Measurements from ENCODE around the gene SCN11A. TPM values are rescaled to one million over a fixed set of nuclear protein-coding genes. Genes with fewer than 3 reads are reported as not detected.

Gene SCN11A
- total and polyA plus RNA-seq, 4 donors, result 0.16 to 0.93 TPM; not detected in 2

DNA sequence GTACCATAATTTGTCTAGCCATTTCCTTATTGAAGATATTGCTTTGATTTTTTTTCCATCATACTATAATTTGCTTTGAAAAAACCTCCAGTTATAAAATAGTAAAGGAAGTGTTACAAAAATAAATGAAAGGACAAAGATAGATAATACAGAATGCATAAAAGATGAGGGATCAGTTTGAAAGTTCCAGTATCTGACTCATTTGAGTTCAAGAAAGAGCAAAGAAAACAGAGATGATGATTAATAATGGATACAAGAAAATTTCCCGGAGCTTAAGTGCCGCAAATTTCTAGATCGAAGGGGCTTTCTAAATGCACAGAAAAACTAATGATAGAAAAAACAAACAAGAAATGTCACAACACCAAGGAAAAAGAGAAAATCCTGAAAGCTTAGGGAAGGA is 4.4 kb upstream of the SCN11A start:
- Histone ChIP-seq H3K9me3 (ENCODE audit: control insufficient read depth, low read length) (no peaks in the 10 kb centered on the region), H3K4me1 (ENCODE audit: control insufficient read depth in 1 of 2, insufficient read depth in 2 of 2, low read length in 2 of 2) (peaks cover 0 to 3% of the 10 kb centered on the region in 2 donors), H3K27me3 (ENCODE audit: control insufficient read depth in 1 of 2, insufficient read depth in 2 of 2, low read length in 1 of 2) (no peaks in the 10 kb centered on the region), H3K27ac (ENCODE audit: low read depth in 1 of 2, low read length in 2 of 2) (no peak overlapping the region), H3K36me3 (ENCODE audit: control insufficient read depth in 1 of 2, insufficient read depth in 2 of 2, low read length in 1 of 2) (no peaks in the 10 kb centered on the region), H3K4me3 (ENCODE audit: low read length in 2 of 2) (no peak overlapping the region)
- WGBS, 2 donors, result 66 to 74% methylated on average over 3 of the region's 3 CpGs
- ATAC-seq (ENCODE audit: low FRiP score) (no peak), DNase-seq (no peak)
- intact Hi-C loops (cut with DNase I), result no loop called here

DNA sequence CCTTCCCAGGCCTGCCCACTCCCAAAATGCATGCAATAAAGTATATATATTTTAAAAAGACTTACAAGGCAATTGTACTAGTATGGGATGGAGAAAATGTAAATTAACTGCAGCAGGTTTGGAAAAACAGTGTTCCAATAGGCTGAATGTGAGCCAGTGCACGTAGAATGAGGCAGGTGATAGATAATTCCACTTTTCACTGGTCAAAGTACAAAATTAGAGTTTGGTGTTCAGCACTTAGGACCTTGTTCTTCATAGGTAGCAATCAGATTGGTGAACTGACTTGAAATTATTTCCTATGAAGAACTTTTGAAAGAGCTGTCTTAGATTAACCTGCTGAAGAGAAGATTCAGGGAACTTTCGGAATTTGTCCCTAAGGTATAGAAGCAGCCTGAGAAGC is 2.0 kb upstream of the SCN11A start:
- intact Hi-C loops (cut with DNase I), result no loop called here
- no peak overlapping the region for H3K27ac ChIP-seq (ENCODE audit: low read depth in 1 of 2, low read length in 2 of 2)
- 76 to 81% methylated on average over 2 of the region's 2 CpGs for WGBS, 2 donors
- no peak for ATAC-seq (ENCODE audit: low FRiP score)
- H3K27me3 ChIP-seq (ENCODE audit: control insufficient read depth in 1 of 2, insufficient read depth in 2 of 2, low read length in 1 of 2), result no peaks in the 10 kb centered on the region
- no peaks in the 10 kb centered on the region for H3K9me3 ChIP-seq (ENCODE audit: control insufficient read depth, low read length)
- peaks cover 0 to 3% of the 10 kb centered on the region in 2 donors for H3K4me1 ChIP-seq (ENCODE audit: control insufficient read depth in 1 of 2, insufficient read depth in 2 of 2, low read length in 2 of 2)
- no peak overlapping the region for H3K4me3 ChIP-seq (ENCODE audit: low read length in 2 of 2)
- H3K36me3 ChIP-seq (ENCODE audit: control insufficient read depth in 1 of 2, insufficient read depth in 2 of 2, low read length in 1 of 2), result no peaks in the 10 kb centered on the region
- no peak for DNase-seq

DNA sequence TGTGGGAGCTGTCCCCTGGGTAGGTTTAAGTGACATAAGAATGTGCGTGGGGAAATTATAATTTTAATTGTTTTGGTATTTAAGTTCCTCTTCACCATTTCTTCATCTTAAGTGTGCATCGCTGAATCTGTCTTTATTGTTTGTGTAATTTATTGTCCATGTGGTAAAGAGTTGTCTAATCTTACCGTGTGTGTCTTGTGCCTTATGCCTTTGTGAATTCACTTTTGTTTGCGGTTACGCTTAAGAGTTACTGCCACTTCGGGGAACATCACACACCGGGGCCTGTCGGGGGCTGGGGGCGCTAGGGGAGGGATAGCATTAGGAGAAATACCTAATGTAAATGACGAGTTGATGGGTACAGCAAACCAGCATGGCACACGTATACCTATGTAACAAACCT is 839 bp upstream of the SCN11A start:
- 1 to 2% methylated on average over 11 of the region's 11 CpGs for WGBS, 2 donors
- ATAC-seq (ENCODE audit: low FRiP score) (no peak), DNase-seq (no peak)
- H3K4me3 ChIP-seq (ENCODE audit: low read length in 2 of 2), result peak overlapping the region; percentile 88 to 98
- H3K27me3 ChIP-seq (ENCODE audit: control insufficient read depth in 1 of 2, insufficient read depth in 2 of 2, low read length in 1 of 2), result no peaks in the 10 kb centered on the region
- intact Hi-C loops (cut with DNase I), result no loop called here
- H3K36me3 ChIP-seq (ENCODE audit: control insufficient read depth in 1 of 2, insufficient read depth in 2 of 2, low read length in 1 of 2), result no peaks in the 10 kb centered on the region
- no peaks in the 10 kb centered on the region for H3K9me3 ChIP-seq (ENCODE audit: control insufficient read depth, low read length)
- H3K27ac ChIP-seq (ENCODE audit: low read depth in 1 of 2, low read length in 2 of 2), result no peak overlapping the region
- peaks cover 0 to 3% of the 10 kb centered on the region in 2 donors for H3K4me1 ChIP-seq (ENCODE audit: control insufficient read depth in 1 of 2, insufficient read depth in 2 of 2, low read length in 2 of 2)

DNA sequence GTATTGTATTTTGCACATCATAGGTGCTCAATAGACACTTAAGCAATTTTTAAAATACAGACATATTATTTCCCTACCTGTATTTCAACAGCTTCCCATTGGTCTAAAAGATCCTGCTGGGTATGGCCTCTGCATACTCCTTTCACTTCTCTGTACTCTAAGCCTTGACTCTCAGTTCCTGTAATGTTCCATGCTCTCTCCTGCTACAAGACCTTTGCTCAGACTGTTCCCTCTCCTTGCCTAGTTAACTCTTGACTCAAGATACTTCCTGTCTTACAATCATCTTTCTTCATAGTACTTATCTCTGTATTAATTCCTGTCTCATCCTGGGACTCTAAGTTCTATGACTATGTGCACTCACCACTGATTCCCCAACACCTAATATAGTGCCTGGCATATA is 1.7 kb downstream of the SCN11A start:
- H3K4me3 ChIP-seq (ENCODE audit: low read length in 2 of 2), result no peak overlapping the region
- H3K4me1 ChIP-seq (ENCODE audit: control insufficient read depth in 1 of 2, insufficient read depth in 2 of 2, low read length in 2 of 2), result no peaks in the 10 kb centered on the region
- H3K36me3 ChIP-seq (ENCODE audit: control insufficient read depth in 1 of 2, insufficient read depth in 2 of 2, low read length in 1 of 2), result no peaks in the 10 kb centered on the region
- ATAC-seq (ENCODE audit: low FRiP score) (no peak), DNase-seq (no peak)
- H3K27me3 ChIP-seq (ENCODE audit: control insufficient read depth in 1 of 2, insufficient read depth in 2 of 2, low read length in 1 of 2), result no peaks in the 10 kb centered on the region
- no peaks in the 10 kb centered on the region for H3K9me3 ChIP-seq (ENCODE audit: control insufficient read depth, low read length)
- H3K27ac ChIP-seq (ENCODE audit: low read depth in 1 of 2, low read length in 2 of 2), result no peak overlapping the region
- intact Hi-C loops (cut with DNase I), result no loop called here

DNA sequence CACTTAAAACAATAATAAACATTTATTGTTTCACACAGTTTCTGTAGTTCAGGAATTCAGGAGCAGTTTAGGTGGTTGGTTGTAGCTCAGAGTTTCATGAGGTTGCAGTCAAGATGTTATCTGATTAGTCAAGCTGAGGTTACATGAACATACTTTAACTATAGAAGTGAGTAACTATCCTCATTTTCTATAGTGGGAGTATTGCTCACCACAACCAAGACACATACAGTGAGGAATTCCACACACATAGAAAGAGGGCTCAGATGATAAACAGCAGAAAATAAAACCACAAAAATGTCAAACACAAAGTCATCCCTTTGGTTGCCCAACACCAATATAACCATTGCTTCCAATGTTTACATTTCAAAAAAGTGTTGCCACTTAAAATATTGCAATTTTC is 13.6 kb downstream of the SCN11A start:
- no peaks in the 10 kb centered on the region for H3K36me3 ChIP-seq (ENCODE audit: control insufficient read depth in 1 of 2, insufficient read depth in 2 of 2, low read length in 1 of 2)
- DNase-seq (no peak), ATAC-seq (ENCODE audit: low FRiP score) (no peak)
- H3K27me3 ChIP-seq (ENCODE audit: control insufficient read depth in 1 of 2, insufficient read depth in 2 of 2, low read length in 1 of 2), result no peaks in the 10 kb centered on the region
- H3K9me3 ChIP-seq (ENCODE audit: control insufficient read depth, low read length), result no peaks in the 10 kb centered on the region
- H3K4me1 ChIP-seq (ENCODE audit: control insufficient read depth in 1 of 2, insufficient read depth in 2 of 2, low read length in 2 of 2), result peaks cover 0 to 1% of the 10 kb centered on the region in 2 donors
- no peak overlapping the region for H3K27ac ChIP-seq (ENCODE audit: low read depth in 1 of 2, low read length in 2 of 2)
- intact Hi-C loops (cut with DNase I), result no loop called here
- no peak overlapping the region for H3K4me3 ChIP-seq (ENCODE audit: low read length in 2 of 2)

DNA sequence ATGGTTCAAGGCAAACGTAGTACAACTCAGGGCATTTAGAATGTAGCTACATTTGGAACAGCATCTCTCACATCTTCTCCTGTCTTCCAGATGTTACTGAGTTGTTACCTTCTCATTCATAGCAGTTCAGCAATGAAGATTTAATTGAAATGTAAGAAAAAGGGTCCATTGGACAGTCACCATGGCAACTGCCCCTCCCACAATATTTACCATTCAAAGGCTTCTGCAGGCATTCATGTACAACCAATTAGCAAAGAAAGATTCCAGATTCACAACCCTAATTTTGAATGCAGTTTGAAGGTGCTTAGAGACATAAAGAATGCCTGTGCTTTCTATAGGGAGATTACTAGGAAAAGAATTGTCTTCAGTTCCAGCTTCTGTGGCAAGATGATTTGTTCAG is 22.2 kb downstream of the SCN11A start:
- Histone ChIP-seq H3K4me3 (ENCODE audit: low read length in 2 of 2) (no peak overlapping the region), H3K27ac (ENCODE audit: low read depth in 1 of 2, low read length in 2 of 2) (no peak overlapping the region), H3K27me3 (ENCODE audit: control insufficient read depth in 1 of 2, insufficient read depth in 2 of 2, low read length in 1 of 2) (no peaks in the 10 kb centered on the region), H3K36me3 (ENCODE audit: control insufficient read depth in 1 of 2, insufficient read depth in 2 of 2, low read length in 1 of 2) (no peaks in the 10 kb centered on the region), H3K9me3 (ENCODE audit: control insufficient read depth, low read length) (no peaks in the 10 kb centered on the region), H3K4me1 (ENCODE audit: control insufficient read depth in 1 of 2, insufficient read depth in 2 of 2, low read length in 2 of 2) (peaks cover 0 to 3% of the 10 kb centered on the region in 2 donors)
- ATAC-seq (ENCODE audit: low FRiP score) (no peak), DNase-seq (no peak)
- intact Hi-C loops (cut with DNase I), result no loop called here
- 64 to 81% methylated on average over 1 of the region's 1 CpG for WGBS, 2 donors

DNA sequence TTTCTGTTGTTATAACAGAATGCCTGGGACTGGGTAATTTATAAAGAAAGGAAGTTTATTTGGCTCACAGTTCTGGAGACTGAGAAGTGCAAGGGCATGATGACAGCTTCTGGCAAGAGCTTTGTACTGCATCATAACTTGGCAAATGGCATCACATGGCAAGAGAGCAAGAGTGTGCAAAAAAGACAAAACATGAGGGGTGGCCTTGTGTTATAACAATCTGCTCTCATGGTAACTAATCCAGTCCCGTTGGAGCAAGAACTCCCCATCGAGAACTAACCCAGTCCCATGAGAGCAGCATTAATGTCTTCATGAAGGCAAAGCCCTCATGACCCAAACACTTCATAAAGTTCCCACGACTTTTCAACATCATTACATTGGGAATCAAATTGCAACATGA is 23.2 kb downstream of the SCN11A start:
- Histone ChIP-seq H3K4me1 (ENCODE audit: control insufficient read depth in 1 of 2, insufficient read depth in 2 of 2, low read length in 2 of 2) (peaks cover 0 to 3% of the 10 kb centered on the region in 2 donors), H3K36me3 (ENCODE audit: control insufficient read depth in 1 of 2, insufficient read depth in 2 of 2, low read length in 1 of 2) (no peaks in the 10 kb centered on the region), H3K27me3 (ENCODE audit: control insufficient read depth in 1 of 2, insufficient read depth in 2 of 2, low read length in 1 of 2) (no peaks in the 10 kb centered on the region), H3K27ac (ENCODE audit: low read depth in 1 of 2, low read length in 2 of 2) (no peak overlapping the region), H3K4me3 (ENCODE audit: low read length in 2 of 2) (no peak overlapping the region), H3K9me3 (ENCODE audit: control insufficient read depth, low read length) (no peaks in the 10 kb centered on the region)
- 1 to 10% methylated on average over 3 of the region's 3 CpGs for WGBS, 2 donors
- intact Hi-C loops (cut with DNase I), result no loop called here
- DNase-seq (no peak), ATAC-seq (ENCODE audit: low FRiP score) (no peak)

DNA sequence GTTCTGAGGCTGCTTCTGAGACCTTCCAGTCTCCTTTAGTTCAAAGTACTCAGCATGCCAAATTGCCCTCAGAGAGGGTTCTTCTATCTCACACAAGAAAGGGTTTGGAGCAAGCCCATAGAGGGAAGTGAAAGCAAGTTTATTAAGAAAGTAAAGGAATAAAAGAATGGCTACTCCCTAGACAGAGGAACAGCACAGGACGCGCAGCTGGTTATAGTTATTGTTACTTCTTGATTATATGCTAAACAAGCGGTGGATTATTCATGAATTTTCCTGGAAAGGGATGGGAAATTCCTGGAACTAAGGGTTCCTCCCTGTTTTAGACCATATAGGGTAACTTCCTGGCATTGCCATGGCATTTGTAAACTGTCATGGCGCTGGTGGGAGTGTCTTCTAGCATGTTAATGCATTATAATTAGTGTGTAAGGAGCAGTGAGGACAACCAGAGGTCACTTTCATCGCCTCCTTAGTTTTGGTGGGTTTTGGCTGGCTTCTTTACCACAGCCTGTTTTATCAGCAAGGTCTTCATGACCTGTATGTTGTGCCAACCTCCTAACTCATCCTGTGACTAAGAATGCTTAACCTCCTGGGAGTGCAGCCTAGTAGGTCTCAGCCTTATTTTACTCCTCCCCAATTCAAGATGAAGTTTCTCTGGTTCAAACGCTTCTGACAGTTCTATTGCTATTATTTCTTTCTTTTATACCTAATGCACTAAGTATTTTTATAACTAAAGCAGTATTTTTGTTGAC is 26.3 kb downstream of the SCN11A start:
- DNase-seq, result no peak
- H3K36me3 ChIP-seq (ENCODE audit: control insufficient read depth in 1 of 2, insufficient read depth in 2 of 2, low read length in 1 of 2), result no peaks in the 10 kb centered on the region
- ATAC-seq (ENCODE audit: low FRiP score), result no peak
- H3K4me1 ChIP-seq (ENCODE audit: control insufficient read depth in 1 of 2, insufficient read depth in 2 of 2, low read length in 2 of 2), result peaks cover 0 to 2% of the 10 kb centered on the region in 2 donors
- no peaks in the 10 kb centered on the region for H3K9me3 ChIP-seq (ENCODE audit: control insufficient read depth, low read length)
- H3K27ac ChIP-seq (ENCODE audit: low read depth in 1 of 2, low read length in 2 of 2), result no peak overlapping the region
- WGBS, 2 donors, result 67 to 78% methylated on average over 6 of the region's 6 CpGs
- no peaks in the 10 kb centered on the region for H3K27me3 ChIP-seq (ENCODE audit: control insufficient read depth in 1 of 2, insufficient read depth in 2 of 2, low read length in 1 of 2)
- H3K4me3 ChIP-seq (ENCODE audit: low read length in 2 of 2), result no peak overlapping the region
- intact Hi-C loops (cut with DNase I), result no loop called here

DNA sequence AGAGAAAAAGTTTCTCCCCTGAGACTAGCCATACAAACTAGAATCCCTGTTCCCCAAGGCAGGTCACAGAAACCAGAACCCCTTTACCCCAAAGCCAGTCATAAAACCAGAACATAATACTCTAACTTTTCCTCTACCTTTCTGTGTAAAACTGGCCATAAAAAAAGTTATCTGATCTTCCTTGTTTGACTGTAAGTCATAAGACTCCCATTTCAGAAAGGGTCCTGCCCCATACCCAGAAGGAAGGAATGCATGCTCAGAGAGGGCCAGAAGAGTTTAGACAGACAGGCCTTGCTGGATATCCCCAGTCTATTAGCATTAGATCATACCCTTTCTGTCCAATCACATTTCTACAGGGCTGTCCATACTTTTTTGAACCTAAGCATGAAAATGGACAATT is 27.2 kb downstream of the SCN11A start:
- H3K27ac ChIP-seq (ENCODE audit: low read depth in 1 of 2, low read length in 2 of 2), result no peak overlapping the region
- peaks cover 0 to 2% of the 10 kb centered on the region in 2 donors for H3K4me1 ChIP-seq (ENCODE audit: control insufficient read depth in 1 of 2, insufficient read depth in 2 of 2, low read length in 2 of 2)
- peaks cover 1% of the 10 kb centered on the region for H3K9me3 ChIP-seq (ENCODE audit: control insufficient read depth, low read length)
- ATAC-seq (ENCODE audit: low FRiP score), result no peak
- H3K27me3 ChIP-seq (ENCODE audit: control insufficient read depth in 1 of 2, insufficient read depth in 2 of 2, low read length in 1 of 2), result no peaks in the 10 kb centered on the region
- no peaks in the 10 kb centered on the region for H3K36me3 ChIP-seq (ENCODE audit: control insufficient read depth in 1 of 2, insufficient read depth in 2 of 2, low read length in 1 of 2)
- no peak overlapping the region for H3K4me3 ChIP-seq (ENCODE audit: low read length in 2 of 2)
- intact Hi-C loops (cut with DNase I), result no loop called here
- no peak for DNase-seq

All from aorta (tissue), 5 donors.